IMR-90 (cell line): ENCODE results near the gene GPC5.

ENCODE experiments used
- MAZ ChIP-seq: IDR thresholded peaks from 2 replicates; pipeline ENCODE4 v1.6.1; 2012; ENCODE audit warnings: low read depth, mild to moderate bottlenecking, low read length, improper control_type of control experiment, moderate library complexity, borderline replicate concordance
- POLR2A ChIP-seq: IDR thresholded peaks from 2 replicates; pipeline ENCODE4 v1.6.1; 2012; ENCODE audit warnings: mild to moderate bottlenecking, low read depth, low read length
- TF ChIP-seq, protein P1 (sequence below): conservative IDR thresholded peaks from 2 replicates; pipeline ENCODE4 v1.5.1; 2012; ENCODE audit warnings: mild to moderate bottlenecking, low read depth, low read length, improper control_type of control experiment

DNA sequence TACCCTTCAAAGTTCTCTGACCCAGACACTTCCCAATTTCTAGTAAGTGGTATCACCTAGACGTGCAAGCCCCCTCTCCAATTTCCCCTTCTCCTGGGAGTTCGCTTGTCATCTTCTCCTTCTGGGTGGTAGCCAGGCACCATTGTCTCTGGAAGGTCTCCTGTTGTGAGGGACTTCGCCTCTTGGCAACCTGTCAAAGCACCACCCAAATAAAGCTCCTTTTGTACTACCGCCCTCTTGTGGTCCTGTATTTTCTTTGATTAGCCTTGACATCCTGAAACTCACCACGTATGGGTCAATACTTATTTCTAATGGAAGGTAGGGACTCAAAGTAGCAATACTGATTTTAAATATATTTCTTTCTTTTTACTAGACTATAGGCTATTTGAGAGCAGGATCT, 8.2 kb downstream of the GPC5 start:
- TF ChIP-seq, protein P1, sequence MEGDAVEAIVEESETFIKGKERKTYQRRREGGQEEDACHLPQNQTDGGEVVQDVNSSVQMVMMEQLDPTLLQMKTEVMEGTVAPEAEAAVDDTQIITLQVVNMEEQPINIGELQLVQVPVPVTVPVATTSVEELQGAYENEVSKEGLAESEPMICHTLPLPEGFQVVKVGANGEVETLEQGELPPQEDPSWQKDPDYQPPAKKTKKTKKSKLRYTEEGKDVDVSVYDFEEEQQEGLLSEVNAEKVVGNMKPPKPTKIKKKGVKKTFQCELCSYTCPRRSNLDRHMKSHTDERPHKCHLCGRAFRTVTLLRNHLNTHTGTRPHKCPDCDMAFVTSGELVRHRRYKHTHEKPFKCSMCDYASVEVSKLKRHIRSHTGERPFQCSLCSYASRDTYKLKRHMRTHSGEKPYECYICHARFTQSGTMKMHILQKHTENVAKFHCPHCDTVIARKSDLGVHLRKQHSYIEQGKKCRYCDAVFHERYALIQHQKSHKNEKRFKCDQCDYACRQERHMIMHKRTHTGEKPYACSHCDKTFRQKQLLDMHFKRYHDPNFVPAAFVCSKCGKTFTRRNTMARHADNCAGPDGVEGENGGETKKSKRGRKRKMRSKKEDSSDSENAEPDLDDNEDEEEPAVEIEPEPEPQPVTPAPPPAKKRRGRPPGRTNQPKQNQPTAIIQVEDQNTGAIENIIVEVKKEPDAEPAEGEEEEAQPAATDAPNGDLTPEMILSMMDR: peak; percentile 56
- TF ChIP-seq MAZ: no peak
- no peak for TF ChIP-seq POLR2A
